ENCODE results near the gene GJC2.

DNA sequence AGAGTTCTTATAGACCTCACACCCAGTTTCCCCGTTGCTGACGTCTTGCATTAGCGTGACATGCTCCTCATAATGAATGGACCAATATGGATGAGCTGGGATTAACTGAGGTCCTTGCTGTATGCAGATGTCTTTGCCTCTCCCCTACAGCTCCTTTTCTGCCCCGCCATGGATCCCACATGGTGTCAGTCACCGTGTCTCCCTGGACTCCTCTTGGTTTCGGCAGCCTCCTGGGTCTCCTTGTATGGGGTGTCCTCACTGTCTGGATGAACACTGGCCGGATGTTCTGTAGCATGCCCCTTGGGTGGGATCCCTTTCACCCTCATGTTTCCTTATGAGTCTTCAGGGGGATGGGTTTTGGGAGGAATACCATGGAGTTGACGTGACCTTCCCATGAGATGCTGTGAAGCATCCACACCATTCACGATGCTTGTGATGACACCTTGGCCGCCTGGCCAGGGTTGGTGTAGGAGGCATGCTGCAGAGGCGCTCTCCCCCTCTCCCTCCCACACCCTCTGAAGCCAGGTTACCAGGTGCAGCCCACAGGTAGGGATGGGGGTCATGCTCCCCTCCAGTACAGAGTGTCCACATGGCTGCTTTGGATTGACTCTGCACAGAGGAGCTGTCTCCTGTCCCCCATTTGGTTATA lies 4.4 kb downstream of the GJC2 start:
- TF ChIP-seq, protein P1, sequence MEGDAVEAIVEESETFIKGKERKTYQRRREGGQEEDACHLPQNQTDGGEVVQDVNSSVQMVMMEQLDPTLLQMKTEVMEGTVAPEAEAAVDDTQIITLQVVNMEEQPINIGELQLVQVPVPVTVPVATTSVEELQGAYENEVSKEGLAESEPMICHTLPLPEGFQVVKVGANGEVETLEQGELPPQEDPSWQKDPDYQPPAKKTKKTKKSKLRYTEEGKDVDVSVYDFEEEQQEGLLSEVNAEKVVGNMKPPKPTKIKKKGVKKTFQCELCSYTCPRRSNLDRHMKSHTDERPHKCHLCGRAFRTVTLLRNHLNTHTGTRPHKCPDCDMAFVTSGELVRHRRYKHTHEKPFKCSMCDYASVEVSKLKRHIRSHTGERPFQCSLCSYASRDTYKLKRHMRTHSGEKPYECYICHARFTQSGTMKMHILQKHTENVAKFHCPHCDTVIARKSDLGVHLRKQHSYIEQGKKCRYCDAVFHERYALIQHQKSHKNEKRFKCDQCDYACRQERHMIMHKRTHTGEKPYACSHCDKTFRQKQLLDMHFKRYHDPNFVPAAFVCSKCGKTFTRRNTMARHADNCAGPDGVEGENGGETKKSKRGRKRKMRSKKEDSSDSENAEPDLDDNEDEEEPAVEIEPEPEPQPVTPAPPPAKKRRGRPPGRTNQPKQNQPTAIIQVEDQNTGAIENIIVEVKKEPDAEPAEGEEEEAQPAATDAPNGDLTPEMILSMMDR (IDR thresholded peaks at IDR 0.05), result no peak
- TF ChIP-seq POLR2A (IDR thresholded peaks at IDR 0.05), result no peak
